Tibial nerve (tissue), 4 donors: ENCODE measurements around the gene KLK12. TPM values are rescaled to one million over a fixed set of nuclear protein-coding genes. Genes with fewer than 3 reads are reported as not detected.

Experiments used
- DNase-seq, 2 donors: peaks; one replicate each; pipeline ENCODE4 v3.0.0-alpha.2; 2019; ENCODE audit warnings: low spot score in 2 of 2
- H3K27ac ChIP-seq, 4 donors: fragments of 200-600 bp; sonication (generic) in 3 of 4; one replicate each; pipeline ENCODE4 v1.5.1; 2017 to 2019; ENCODE audit warnings: mild to moderate bottlenecking in 1 of 4
- H3K27me3 ChIP-seq, 2 donors: fragments of 200-600 bp; sonication (generic) in 1 of 2; one replicate each; pipeline versions ENCODE4 v1.5.1 to v1.6.0; 2017 to 2019
- H3K36me3 ChIP-seq, 3 donors: fragments of 200-600 bp; sonication (generic); one replicate each; pipeline ENCODE4 v1.5.1; 2018 to 2019
- H3K4me1 ChIP-seq, 4 donors: fragments of 200-600 bp; sonication (generic) in 3 of 4; one replicate each; pipeline ENCODE4 v1.5.1; 2017 to 2019
- H3K4me3 ChIP-seq, 4 donors: fragments of 200-600 bp; sonication (generic) in 3 of 4; one replicate each; pipeline ENCODE4 v1.5.1; 2017 to 2019; ENCODE audit warnings: mild to moderate bottlenecking in 1 of 4, moderate library complexity in 1 of 4
- H3K9me3 ChIP-seq, 4 donors: fragments of 200-600 bp; sonication (generic) in 3 of 4; one replicate each; pipeline ENCODE4 v1.5.1; 2017 to 2019
- CTCF ChIP-seq, 5 experiments: fragments of 200-600 bp in 3 of 5; fragments of 450-650 bp in 2 of 5; sonication (generic) in 3 of 5; IDR thresholded peaks; one replicate each; pipeline ENCODE4 v1.5.1; 2016 to 2019; ENCODE audit warnings: antibody characterized with exemption in 5 of 5, mild to moderate bottlenecking in 3 of 5, moderate library complexity in 2 of 5
- EP300 ChIP-seq, 2 donors: sonication (generic); formaldehyde crosslinking; IDR thresholded peaks; one replicate each; pipeline ENCODE4 v1.6.1; 2017; ENCODE audit warnings: antibody characterized with exemption in 2 of 2, mild to moderate bottlenecking in 1 of 2
- POLR2A ChIP-seq, 2 donors: fragments of 450-650 bp; IDR thresholded peaks; one replicate each; pipeline ENCODE4 v1.6.1; 2017; ENCODE audit warnings: antibody characterized with exemption in 2 of 2, mild to moderate bottlenecking in 2 of 2, moderate library complexity in 2 of 2
- WGBS, 2 donors: methylation state at CpG; one replicate each; pipeline ENCODE4 v1.1.5; 2018; 5-methylcytosine and 5-hydroxymethylcytosine counted together
- total RNA-seq, 4 donors: library from RNA; depleted of rRNA; stranded (reverse); fragments of >200 nt; gene quantifications; one replicate each; pipeline ENCODE4 v1.1.0, GENCODE V29; 2016

The KLK12 gene
- total RNA-seq, 4 donors from 2014 or later = not detected

- H3K27me3 ChIP-seq = no peaks in the 10 kb centered on the region
- peaks cover 0 to 8% (median 0%) of the 10 kb centered on the region in 4 donors for H3K9me3 ChIP-seq
- no peak for DNase-seq
- H3K27ac ChIP-seq = no peak overlapping the region
- no peaks in the 10 kb centered on the region for H3K36me3 ChIP-seq
- H3K4me1 ChIP-seq = no peaks in the 10 kb centered on the region
- TF ChIP-seq CTCF (IDR thresholded peaks at IDR 0.05) = no peak
- no peak for TF ChIP-seq POLR2A (IDR thresholded peaks at IDR 0.05)
- no peak for TF ChIP-seq EP300 (IDR thresholded peaks at IDR 0.05)
- no peak overlapping the region for H3K4me3 ChIP-seq
- 80 to 82% methylated on average over 3 to 4 of the region's 4 CpGs for WGBS, 2 donors
Observed at GRCh38 chr19:50982186-50982585, 52.6 kb downstream of the KLK12 start.

GRCh38 chr19:50981587-50982146 is 53.1 kb downstream of the KLK12 start:
- no peak for TF ChIP-seq EP300 (IDR thresholded peaks at IDR 0.05)
- TF ChIP-seq CTCF (IDR thresholded peaks at IDR 0.05) = no peak
- TF ChIP-seq POLR2A (IDR thresholded peaks at IDR 0.05) = no peak
- DNase-seq = no peak
- H3K9me3 ChIP-seq = peaks cover 0 to 8% (median 0%) of the 10 kb centered on the region in 4 donors
- no peaks in the 10 kb centered on the region for H3K4me1 ChIP-seq
- WGBS, 2 donors = 60 to 74% methylated on average over 11 of the region's 11 CpGs
- no peaks in the 10 kb centered on the region for H3K36me3 ChIP-seq
- no peak overlapping the region for H3K4me3 ChIP-seq
- no peak overlapping the region for H3K27ac ChIP-seq
- H3K27me3 ChIP-seq = no peaks in the 10 kb centered on the region

- WGBS, 2 donors = 67 to 68% methylated on average over 11 to 13 of the region's 13 CpGs
- no peak overlapping the region for H3K4me3 ChIP-seq
- no peak for DNase-seq
- no peaks in the 10 kb centered on the region for H3K27me3 ChIP-seq
- peaks cover 0 to 3% (median 0%) of the 10 kb centered on the region in 4 donors for H3K9me3 ChIP-seq
- no peak overlapping the region for H3K27ac ChIP-seq
- H3K36me3 ChIP-seq = no peaks in the 10 kb centered on the region
- TF ChIP-seq POLR2A (IDR thresholded peaks at IDR 0.05) (no peak), CTCF (IDR thresholded peaks at IDR 0.05) (no peak), EP300 (IDR thresholded peaks at IDR 0.05) (no peak)
- H3K4me1 ChIP-seq = no peaks in the 10 kb centered on the region
Observed at GRCh38 chr19:50980208-50980607, 54.6 kb downstream of the KLK12 start.

GRCh38 chr19:50979758-50980157 is 55.0 kb downstream of the KLK12 start:
- TF ChIP-seq POLR2A (IDR thresholded peaks at IDR 0.05) (no peak), CTCF (IDR thresholded peaks at IDR 0.05) (no peak), EP300 (IDR thresholded peaks at IDR 0.05) (no peak)
- H3K4me1 ChIP-seq = no peaks in the 10 kb centered on the region
- H3K36me3 ChIP-seq = no peaks in the 10 kb centered on the region
- DNase-seq = no peak
- WGBS, 2 donors = 15 to 40% methylated on average over 7 to 8 of the region's 8 CpGs
- H3K27me3 ChIP-seq = no peaks in the 10 kb centered on the region
- H3K27ac ChIP-seq = no peak overlapping the region
- H3K9me3 ChIP-seq = peaks cover 0 to 3% (median 0%) of the 10 kb centered on the region in 4 donors
- H3K4me3 ChIP-seq = no peak overlapping the region

Other genes starting within 250 kb of the KLK12 start
- gene ACP4, start 244.6 kb downstream of the KLK12 start, total RNA-seq = not detected
- 1 to 10 TPM in 2 of 4 donors, under 1 TPM in 1, not detected in 1; 0.78 to 1.8 (median 1.5) TPM for gene KLK1, start 211.2 kb downstream of the KLK12 start, total RNA-seq
- gene KLK15, start 201.4 kb downstream of the KLK12 start, total RNA-seq = not detected
- not detected for gene KLK3, start 180.1 kb downstream of the KLK12 start, total RNA-seq
- gene KLK2, start 161.6 kb downstream of the KLK12 start, total RNA-seq = not detected
- gene KLK4, start 123.6 kb downstream of the KLK12 start, total RNA-seq = 1 to 10 TPM in 1 of 4 donors, under 1 TPM in 1, not detected in 2; 0.59 to 1.2 TPM
- gene KLK5, start 82.0 kb downstream of the KLK12 start, total RNA-seq = not detected
- 1 to 10 TPM in 3 of 4 donors, not detected in 1; 2.1 to 5.9 (median 2.5) TPM for gene KLK6, start 65.4 kb downstream of the KLK12 start, total RNA-seq
- gene KLK7, start 51.1 kb downstream of the KLK12 start, total RNA-seq = 1 to 10 TPM in 3 of 4 donors, under 1 TPM in 1; 0.90 to 7.6 (median 4.6) TPM
- 1 to 10 TPM in 3 of 4 donors, not detected in 1; 1.6 to 2.2 (median 1.9) TPM for gene KLK8, start 33.4 kb downstream of the KLK12 start, total RNA-seq
- 1 to 10 TPM in 2 of 4 donors, under 1 TPM in 1, not detected in 1; 0.22 to 3.1 (median 1.4) TPM for gene KLK10, start 15.3 kb downstream of the KLK12 start, total RNA-seq
- gene KLK11, start 8.4 kb downstream of the KLK12 start, total RNA-seq = 1 to 10 TPM in 1 of 4 donors, not detected in 3; 1.3 TPM
- under 1 TPM in 1 of 4 donors, not detected in 3; 0.63 TPM for gene KLK13, start 30.1 kb upstream of the KLK12 start, total RNA-seq
- not detected for gene KLK14, start 47.9 kb upstream of the KLK12 start, total RNA-seq
- 10 to 100 TPM in 3 of 4 donors, 1 to 10 TPM in 1; 7.4 to 25.5 (median 18.3) TPM for gene CTU1, start 73.4 kb upstream of the KLK12 start, total RNA-seq
- gene SIGLEC9, start 89.9 kb upstream of the KLK12 start, total RNA-seq = 10 to 100 TPM in 1 of 4 donors, 1 to 10 TPM in 3; 4.2 to 18.0 (median 5.0) TPM
- 1 to 10 TPM in 2 of 4 donors, under 1 TPM in 2; 0.42 to 7.5 (median 1.1) TPM for gene SIGLEC7, start 107.3 kb upstream of the KLK12 start, total RNA-seq
- gene CD33, start 190.1 kb upstream of the KLK12 start, total RNA-seq = 10 to 100 TPM in 1 of 4 donors, 1 to 10 TPM in 3; 2.9 to 27.0 (median 8.9) TPM
- gene SIGLECL1, start 216.1 kb upstream of the KLK12 start, total RNA-seq = not detected